Temporal lobe (tissue), 2 donors: ENCODE results near the gene SNX1. TPM values are rescaled to one million over a fixed set of nuclear protein-coding genes. Genes with fewer than 3 reads are reported as not detected.

Source experiments
- small RNA-seq: library from RNA; depleted of rRNA; stranded (forward); fragments of <200 nt; gene quantifications from one replicate; pipeline ENCODE3, GENCODE V24; 2014; ENCODE audit warnings: low replicate concordance
- total RNA-seq: library from RNA; depleted of rRNA; stranded (reverse); fragments of >200 nt; gene quantifications from one replicate; pipeline ENCODE4 v1.2.3, GENCODE V29; 2014

Gene SNX1
- total RNA-seq, 1 donor from 2014 or later = 26.8 TPM

Small RNA genes within 50 kb of the gene (small RNA-seq; reads per million reads assigned to genes)
- gene RF00019 = not detected

Other genes with a start within 250 kb of the SNX1 start
- gene DAPK2, start 49.5 kb upstream of the SNX1 start, total RNA-seq = 3.4 TPM
- 29.0 TPM for gene CIAO2A, start 2.1 kb upstream of the SNX1 start, total RNA-seq
- gene SNX22, start 55.7 kb downstream of the SNX1 start, total RNA-seq = 4.2 TPM
- gene PPIB, start 67.0 kb downstream of the SNX1 start, total RNA-seq = 88.0 TPM